SU-DHL-6 (cell line): ENCODE measurements around the gene FMNL1.

ENCODE experiments used
- H2AFZ ChIP-seq: fragments of 200-600 bp; sonication (generic); 2 replicates; pipeline ENCODE4 v1.6.1; 2014; ENCODE audit warnings: low read depth, mild to moderate bottlenecking, moderate library complexity, mixed read lengths, antibody characterized with exemption, low read length; ENCODE audit not compliant: severe bottlenecking
- H3F3A ChIP-seq: fragments of 200-600 bp; shearing (Covaris generic); 2 replicates; pipeline ENCODE4 v1.6.0; 2016; ENCODE audit warnings: antibody characterized with exemption, mild to moderate bottlenecking; ENCODE audit not compliant: insufficient read depth
- H3K27ac ChIP-seq: fragments of 200-600 bp; sonication (generic); 2 replicates; pipeline ENCODE4 v1.5.1; 2016; ENCODE audit warnings: low read depth, mild to moderate bottlenecking, low read length, moderate library complexity, mixed read lengths
- H3K27me3 ChIP-seq: fragments of 200-600 bp; sonication (generic), shearing (Covaris generic); 2 replicates; pipeline ENCODE4 v1.6.0; 2014; ENCODE audit warnings: mild to moderate bottlenecking, low read length
- H3K36me3 ChIP-seq: fragments of 200-600 bp; sonication (generic); 2 replicates; pipeline ENCODE4 v1.6.1; 2014; ENCODE audit warnings: mild to moderate bottlenecking, low read length, mixed read lengths
- H3K4me2 ChIP-seq: fragments of 300-600, 200-600 bp; shearing (Covaris generic), sonication (generic); 2 replicates; pipeline ENCODE4 v1.6.0; 2014; ENCODE audit warnings: low read length, low read depth, mild to moderate bottlenecking; ENCODE audit not compliant: poor library complexity, severe bottlenecking
- H3K4me3 ChIP-seq: fragments of 200-600 bp; sonication (generic); 2 replicates; pipeline ENCODE4 v1.5.1; 2014; ENCODE audit warnings: antibody characterized with exemption, low read length, mild to moderate bottlenecking, mixed read lengths; ENCODE audit not compliant: insufficient read depth, poor library complexity, severe bottlenecking
- H3K79me2 ChIP-seq: fragments of 200-600 bp; sonication (generic); 2 replicates; pipeline ENCODE4 v1.6.1; 2014; ENCODE audit warnings: mild to moderate bottlenecking, low read length, moderate library complexity; ENCODE audit not compliant: insufficient read depth
- H3K9ac ChIP-seq: fragments of 200-600 bp; sonication (generic); 2 replicates; pipeline ENCODE4 v1.7.0; 2014; ENCODE audit warnings: mild to moderate bottlenecking, low read length
- H3K9me2 ChIP-seq: fragments of 200-600 bp; sonication (generic); replicated peaks from 2 replicates; pipeline ENCODE4 v1.6.1; 2014; ENCODE audit warnings: low read length; ENCODE audit not compliant: insufficient read depth
- H3K9me3 ChIP-seq: fragments of 200-600 bp; sonication (generic); 2 replicates; pipeline ENCODE4 v1.6.1; 2014; ENCODE audit warnings: low read length, mixed read lengths; ENCODE audit not compliant: insufficient read depth
- H4K20me1 ChIP-seq: fragments of 200-600 bp; sonication (generic); 2 replicates; pipeline ENCODE4 v1.6.1; 2014; ENCODE audit warnings: low read depth, mild to moderate bottlenecking, antibody characterized with exemption, low read length, moderate library complexity, mixed read lengths
- EZH2phosphoT487 ChIP-seq: fragments of 200-600 bp; sonication (generic), shearing (Covaris generic); conservative IDR thresholded peaks from 2 replicates; pipeline ENCODE4 v1.6.1; 2018; ENCODE audit warnings: mild to moderate bottlenecking, antibody characterized with exemption, low read length, moderate library complexity, mixed read lengths
- TF ChIP-seq, protein P1 (sequence below): fragments of 200-600 bp; sonication (generic); IDR thresholded peaks from one replicate; pipeline ENCODE4 v1.5.1; 2017; ENCODE audit warnings: antibody characterized with exemption, mild to moderate bottlenecking, low read length, moderate library complexity; ENCODE audit not compliant: insufficient read depth, poor library complexity, severe bottlenecking

Gene FMNL1

DNA sequence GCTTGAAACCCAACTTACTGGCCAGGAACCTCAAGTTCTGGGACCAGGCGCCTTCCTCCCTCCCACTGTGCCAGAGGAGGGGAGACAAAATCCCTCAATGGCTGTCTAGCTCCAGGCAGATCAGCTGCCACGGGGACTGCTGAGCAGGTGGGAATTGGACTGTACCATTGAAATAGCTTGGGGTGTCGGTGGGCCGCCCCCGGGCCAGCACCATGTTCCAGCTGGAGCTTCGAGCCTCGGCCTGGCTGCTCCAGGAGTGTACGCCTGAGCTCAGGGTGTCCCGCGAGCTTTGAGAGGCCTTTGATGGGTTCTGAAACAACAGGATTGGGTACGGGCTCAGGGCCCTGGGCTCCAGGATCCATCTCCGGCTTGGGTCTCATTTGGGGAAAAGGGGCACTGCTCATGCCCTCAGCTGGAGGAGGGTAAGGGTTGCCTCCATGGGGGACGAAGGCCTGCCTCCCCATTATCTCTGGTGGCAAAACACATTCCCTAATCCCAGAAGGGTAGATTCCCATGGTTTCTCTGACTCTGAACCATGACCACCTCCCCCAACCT lies 44.8 kb downstream of the FMNL1 start:
- H3K36me3 ChIP-seq = no peaks in the 10 kb centered on the region
- TF ChIP-seq EZH2phosphoT487 = no peak
- TF ChIP-seq, protein P1, sequence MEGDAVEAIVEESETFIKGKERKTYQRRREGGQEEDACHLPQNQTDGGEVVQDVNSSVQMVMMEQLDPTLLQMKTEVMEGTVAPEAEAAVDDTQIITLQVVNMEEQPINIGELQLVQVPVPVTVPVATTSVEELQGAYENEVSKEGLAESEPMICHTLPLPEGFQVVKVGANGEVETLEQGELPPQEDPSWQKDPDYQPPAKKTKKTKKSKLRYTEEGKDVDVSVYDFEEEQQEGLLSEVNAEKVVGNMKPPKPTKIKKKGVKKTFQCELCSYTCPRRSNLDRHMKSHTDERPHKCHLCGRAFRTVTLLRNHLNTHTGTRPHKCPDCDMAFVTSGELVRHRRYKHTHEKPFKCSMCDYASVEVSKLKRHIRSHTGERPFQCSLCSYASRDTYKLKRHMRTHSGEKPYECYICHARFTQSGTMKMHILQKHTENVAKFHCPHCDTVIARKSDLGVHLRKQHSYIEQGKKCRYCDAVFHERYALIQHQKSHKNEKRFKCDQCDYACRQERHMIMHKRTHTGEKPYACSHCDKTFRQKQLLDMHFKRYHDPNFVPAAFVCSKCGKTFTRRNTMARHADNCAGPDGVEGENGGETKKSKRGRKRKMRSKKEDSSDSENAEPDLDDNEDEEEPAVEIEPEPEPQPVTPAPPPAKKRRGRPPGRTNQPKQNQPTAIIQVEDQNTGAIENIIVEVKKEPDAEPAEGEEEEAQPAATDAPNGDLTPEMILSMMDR = no peak
- no peaks in the 10 kb centered on the region for H4K20me1 ChIP-seq
- H2AFZ ChIP-seq = no peak overlapping the region
- H3K4me3 ChIP-seq = no peak overlapping the region
- H3K9me3 ChIP-seq = no peaks in the 10 kb centered on the region
- H3K79me2 ChIP-seq = no peaks in the 10 kb centered on the region
- no peak overlapping the region for H3K9ac ChIP-seq
- no peaks in the 10 kb centered on the region for H3K27me3 ChIP-seq
- no peaks in the 10 kb centered on the region for H3K9me2 ChIP-seq
- H3F3A ChIP-seq = peaks cover 2% of the 10 kb centered on the region; the same call in 1 of the 2 replicates
- H3K27ac ChIP-seq = no peak overlapping the region
- no peak overlapping the region for H3K4me2 ChIP-seq

DNA sequence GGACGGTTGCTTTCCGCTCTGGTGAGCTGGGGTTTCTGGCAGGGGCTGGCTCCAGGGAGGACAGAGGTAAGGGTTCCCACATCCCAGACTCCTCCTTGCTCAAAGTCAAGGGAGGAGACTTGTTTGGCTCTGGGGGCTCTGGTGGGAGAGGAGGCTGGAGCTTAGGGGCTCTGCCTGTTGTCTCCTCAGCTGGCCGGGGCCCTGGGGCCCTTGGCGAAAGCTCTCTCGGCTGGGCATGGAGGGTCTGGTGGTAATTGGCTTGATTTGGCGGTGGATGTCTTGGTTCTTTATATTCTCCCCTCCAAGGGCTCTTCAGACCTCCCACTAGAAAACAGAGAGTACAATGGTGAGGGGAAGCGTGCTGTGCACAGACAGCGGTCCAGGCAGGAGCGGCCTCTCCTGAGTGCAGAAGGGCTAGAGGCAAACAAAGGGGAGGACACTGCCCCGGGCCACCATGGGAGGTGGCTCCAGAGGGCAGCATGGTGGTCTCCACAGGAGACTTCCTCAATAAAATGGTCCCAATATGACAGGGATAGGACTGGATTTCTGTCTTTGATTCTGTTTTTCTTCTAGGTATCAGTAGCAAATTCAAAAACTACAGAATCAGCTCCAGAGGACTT lies 45.9 kb downstream of the FMNL1 start:
- H4K20me1 ChIP-seq = no peaks in the 10 kb centered on the region

DNA sequence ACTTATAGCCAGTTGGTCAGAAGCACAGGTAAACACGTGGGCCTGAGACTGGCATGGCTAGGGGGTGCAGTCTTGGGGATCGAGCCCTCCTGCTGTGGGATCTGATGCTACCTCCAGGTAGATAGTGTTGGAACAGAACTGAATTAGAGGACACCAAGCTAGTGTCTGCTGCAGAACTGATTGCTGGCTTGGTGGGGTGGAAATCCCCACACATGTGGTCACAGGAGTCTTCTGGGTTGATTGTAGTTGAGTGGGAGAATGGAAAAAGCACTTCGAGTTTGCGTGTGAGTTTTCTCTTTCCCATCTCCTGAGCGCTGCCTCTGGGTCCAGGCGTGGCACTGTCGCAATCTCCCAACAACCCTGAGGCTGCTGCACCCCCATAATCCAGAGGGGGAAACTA lies 48.2 kb downstream of the FMNL1 start:
- Histone ChIP-seq H3K36me3 (no peaks in the 10 kb centered on the region), H3K79me2 (no peaks in the 10 kb centered on the region)
- TF ChIP-seq, protein P1 = no peak
- no peak for TF ChIP-seq EZH2phosphoT487

More for the DNA sequence above, 45.9 kb downstream of the FMNL1 start:
- Histone ChIP-seq H3K9me3 (no peaks in the 10 kb centered on the region), H3K27ac (no peak overlapping the region), H3K9ac (no peak overlapping the region), H2AFZ (no peak overlapping the region), H3K4me2 (no peak overlapping the region), H3K79me2 (no peaks in the 10 kb centered on the region), H3K27me3 (no peaks in the 10 kb centered on the region), H3K4me3 (no peak overlapping the region), H3K36me3 (no peaks in the 10 kb centered on the region), H3F3A (peaks cover 2% of the 10 kb centered on the region; the same call in 1 of the 2 replicates), H3K9me2 (no peaks in the 10 kb centered on the region)
- TF ChIP-seq EZH2phosphoT487 = no peak
- TF ChIP-seq, protein P1 = no peak

More for the DNA sequence above, 48.2 kb downstream of the FMNL1 start:
- Histone ChIP-seq H3K27me3 (no peaks in the 10 kb centered on the region), H4K20me1 (no peaks in the 10 kb centered on the region), H3K9me3 (no peaks in the 10 kb centered on the region), H2AFZ (no peak overlapping the region), H3K27ac (no peak overlapping the region), H3K4me3 (no peak overlapping the region), H3K9me2 (no peaks in the 10 kb centered on the region), H3K4me2 (no peak overlapping the region), H3F3A (peaks cover 2% of the 10 kb centered on the region; the same call in 1 of the 2 replicates), H3K9ac (no peak overlapping the region)
